H4 (cell line): ENCODE results near the gene GRIA1. TPM values are rescaled to one million over a fixed set of nuclear protein-coding genes. Genes with fewer than 3 reads are reported as not detected.

ENCODE experiments used
- DNase-seq: peaks from one replicate; pipeline ENCODE4 v3.0.0-alpha.2; 2015; ENCODE audit warnings: low spot score
- total RNA-seq: library from RNA; depleted of rRNA; stranded (reverse); fragments of >200 nt; shearing (Covaris generic); gene quantifications from 2 replicates; pipeline ENCODE4 v1.2.3, GENCODE V29; 2014

Gene GRIA1
- total RNA-seq, 1 experiment from 2014 or later, result not detected

DNA sequence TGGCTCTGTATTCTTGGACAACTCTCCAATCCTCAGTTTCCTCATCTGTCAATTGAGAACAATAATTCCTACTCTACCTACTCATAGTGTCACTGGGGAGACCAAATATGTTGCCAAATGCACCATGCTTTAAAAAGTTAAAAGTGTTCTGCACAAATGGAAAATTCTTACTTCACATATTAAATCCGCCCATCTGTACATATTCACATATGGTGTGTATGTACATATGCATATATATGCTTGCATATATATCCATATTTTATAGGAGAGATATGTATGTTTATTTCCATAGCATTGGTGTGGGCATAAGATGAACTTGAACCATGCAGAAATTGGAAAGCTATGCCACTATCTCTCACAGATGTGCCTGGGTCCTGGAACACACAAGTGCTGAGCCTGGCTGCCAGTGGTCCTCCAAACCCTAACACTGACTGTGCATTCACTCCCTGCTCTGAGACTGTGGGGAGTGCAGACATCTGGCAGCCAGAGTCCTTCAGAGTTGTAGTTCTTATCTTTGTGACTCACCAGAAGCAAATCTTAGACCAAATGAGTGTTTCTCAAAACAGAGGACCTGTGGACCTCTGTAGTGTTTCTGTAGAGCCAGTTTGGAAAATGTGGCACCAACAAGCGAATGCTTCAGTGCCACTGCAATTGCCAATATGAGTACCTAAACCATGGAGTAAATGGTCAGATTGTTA, 168.7 kb downstream of the GRIA1 start:
- DNase-seq, result no peak

DNA sequence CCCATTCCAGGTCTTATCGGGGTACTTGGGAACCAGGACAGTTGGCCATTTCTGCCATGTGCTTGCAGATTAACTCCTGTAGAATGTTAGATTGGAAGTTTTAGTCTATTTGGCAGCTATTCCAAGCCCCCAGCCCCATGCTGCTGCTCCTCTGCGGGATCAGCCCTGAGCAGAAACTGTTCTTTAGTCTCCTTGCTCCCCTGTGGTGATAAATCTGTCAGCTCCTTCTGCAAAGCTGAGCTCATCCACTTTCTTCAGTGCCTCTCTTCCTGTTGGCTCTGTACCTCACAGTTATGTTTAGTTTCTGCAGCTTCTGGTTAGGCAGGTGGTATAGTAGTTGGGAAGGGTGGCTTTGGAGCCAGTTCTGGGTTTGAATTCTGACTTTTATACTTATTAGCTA, 170.4 kb downstream of the GRIA1 start:
- no peak for DNase-seq

DNA sequence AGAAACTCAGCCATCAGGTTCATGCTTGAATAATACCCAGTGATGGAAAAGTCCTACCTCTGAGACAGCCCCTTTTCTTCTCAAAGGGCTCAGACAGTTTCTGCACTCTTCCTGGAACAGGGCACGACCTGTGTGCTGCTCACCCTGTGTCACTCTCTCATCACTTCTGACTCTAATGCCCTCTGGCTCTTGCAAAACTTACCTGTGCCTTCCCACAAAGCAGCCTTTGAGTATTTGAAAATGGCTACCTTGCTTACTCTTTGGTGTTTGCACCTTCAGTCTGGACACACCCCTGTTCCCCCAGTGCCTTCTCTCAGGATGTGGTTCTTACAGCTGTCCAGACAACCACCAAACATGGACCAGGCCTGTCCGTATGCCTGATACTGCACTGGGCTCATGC, 171.4 kb downstream of the GRIA1 start:
- no peak for DNase-seq

DNA sequence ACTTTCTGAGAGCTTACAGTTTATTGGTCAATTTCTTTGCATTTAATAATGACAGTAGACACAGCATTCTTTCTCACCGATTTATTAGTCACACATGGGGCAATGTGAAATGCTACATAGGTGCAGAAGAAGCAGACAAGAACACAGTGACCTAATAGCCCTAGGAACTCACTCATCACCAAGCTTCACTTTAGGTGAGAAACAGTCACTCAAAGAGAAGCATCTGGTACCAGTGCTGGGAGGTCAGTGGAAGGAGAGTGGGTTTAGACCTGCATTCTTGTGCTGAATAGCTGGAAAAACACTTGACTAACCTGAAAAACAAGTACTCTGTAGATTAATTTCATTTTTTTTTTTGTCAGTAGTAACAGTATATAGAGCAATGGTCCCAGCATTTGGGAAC, 179.6 kb downstream of the GRIA1 start:
- DNase-seq, result no peak

DNA sequence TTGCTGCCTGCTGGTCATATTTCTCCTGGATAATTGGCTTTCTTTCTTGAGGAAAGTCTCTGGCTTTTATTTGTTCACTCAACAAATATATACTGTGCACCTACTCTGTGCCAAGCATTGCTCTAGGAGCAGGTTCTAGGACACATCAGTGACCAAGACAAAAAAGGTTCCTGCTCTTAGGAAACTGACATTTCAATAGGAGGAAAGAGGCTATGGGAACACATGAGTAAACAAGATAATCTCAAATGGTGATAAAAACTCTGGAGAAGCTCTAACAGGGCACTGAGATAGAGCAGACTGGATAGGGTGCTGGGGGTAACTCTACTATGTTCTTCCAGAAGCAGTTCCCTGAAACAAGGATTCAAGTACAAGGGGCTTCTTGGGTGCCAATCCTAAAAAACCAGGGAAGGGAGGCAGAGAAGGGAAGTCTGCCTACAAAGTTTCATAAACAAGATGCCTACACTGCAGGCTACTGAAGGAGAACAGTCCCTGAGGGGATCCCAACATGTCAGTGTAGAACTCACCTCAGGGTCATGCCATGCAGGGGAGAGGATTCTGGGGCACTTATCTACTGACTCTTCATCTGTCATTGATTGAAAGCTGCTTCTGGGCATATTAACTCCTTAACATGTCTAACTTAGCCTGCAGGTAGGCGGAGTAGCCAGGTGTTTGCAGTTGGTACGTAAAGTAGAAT, 181.3 kb downstream of the GRIA1 start:
- DNase-seq, result no peak

DNA sequence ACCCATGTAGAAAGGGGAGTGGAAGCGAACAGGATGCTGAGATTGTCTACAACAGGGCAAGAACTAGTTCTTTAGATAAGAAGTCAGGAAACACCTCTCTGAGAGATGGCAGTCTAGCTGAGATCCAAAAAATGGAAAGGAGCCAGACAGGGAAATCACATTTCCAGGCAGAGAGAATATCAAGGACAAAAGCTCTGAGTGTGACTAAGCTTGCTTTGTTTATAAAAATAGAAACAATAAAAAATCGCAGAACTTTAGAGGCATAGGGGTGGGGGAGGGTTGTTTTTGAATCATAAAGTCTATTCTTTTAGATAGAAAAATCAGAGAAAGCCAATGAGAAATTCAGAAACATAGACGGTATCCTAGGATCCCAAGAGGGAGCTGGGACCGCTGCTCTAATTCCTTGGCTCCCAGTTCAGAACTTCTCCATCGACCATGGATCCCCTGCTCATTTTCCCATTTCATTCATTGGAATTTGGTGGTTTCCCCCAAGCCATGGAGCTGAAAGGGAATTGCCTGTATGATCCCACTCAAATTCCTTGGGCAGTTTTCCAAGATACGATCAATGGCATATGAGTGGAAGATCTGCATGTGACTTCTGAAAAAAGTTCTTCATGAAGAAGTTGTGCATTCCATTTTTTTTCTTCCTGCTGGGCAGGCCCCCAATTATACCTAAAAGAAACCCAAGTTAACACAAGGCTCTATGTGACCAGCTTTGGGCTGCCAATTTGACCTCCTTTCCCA, 182.0 kb downstream of the GRIA1 start:
- no peak for DNase-seq

DNA sequence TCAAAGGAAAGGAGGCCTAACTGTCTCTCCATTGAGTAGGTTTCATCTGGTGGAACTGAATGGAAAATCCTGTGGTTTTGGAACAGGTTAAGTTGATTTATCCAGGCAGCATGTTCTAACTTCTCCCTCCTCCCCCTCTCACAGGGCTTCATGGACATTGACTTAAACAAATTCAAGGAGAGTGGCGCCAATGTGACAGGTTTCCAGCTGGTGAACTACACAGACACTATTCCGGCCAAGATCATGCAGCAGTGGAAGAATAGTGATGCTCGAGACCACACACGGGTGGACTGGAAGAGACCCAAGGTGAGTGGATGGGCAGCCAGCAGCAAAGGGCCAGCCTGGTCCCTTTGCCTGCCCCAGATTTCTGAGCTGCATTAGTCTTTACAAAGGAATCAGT, 183.9 kb downstream of the GRIA1 start:
- no peak for DNase-seq

DNA sequence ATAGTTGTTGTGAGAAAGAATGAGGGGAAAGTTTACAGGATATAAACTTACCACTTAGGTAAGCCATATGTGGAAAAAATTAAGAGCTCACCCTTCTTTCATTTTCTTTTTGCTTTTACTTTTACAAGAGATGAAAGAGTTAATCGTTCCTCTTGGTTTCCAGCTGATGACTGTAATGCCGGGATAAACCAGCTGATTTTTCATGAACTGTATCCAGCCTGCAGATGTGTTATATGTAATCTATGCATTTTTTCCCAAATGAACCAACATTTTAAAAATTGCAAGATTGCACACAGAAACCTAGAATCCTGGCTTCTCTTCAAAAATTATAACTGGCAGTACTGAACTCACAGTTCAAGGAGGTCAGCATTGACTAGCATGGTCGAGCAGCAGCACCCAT, 185.9 kb downstream of the GRIA1 start:
- DNase-seq, result no peak

DNA sequence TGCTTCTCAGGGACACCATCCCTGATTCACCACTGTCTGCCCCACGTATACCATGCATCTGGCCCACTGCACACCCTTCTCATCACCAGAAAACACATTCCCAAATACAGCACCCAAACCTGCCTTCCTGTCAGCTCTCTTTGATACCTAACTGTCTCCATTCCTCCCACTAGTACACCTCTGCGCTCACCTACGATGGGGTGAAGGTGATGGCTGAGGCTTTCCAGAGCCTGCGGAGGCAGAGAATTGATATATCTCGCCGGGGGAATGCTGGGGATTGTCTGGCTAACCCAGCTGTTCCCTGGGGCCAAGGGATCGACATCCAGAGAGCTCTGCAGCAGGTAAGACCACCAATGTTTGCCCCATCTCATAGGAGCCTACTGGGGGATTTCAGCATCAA, 186.4 kb downstream of the GRIA1 start:
- DNase-seq, result no peak

DNA sequence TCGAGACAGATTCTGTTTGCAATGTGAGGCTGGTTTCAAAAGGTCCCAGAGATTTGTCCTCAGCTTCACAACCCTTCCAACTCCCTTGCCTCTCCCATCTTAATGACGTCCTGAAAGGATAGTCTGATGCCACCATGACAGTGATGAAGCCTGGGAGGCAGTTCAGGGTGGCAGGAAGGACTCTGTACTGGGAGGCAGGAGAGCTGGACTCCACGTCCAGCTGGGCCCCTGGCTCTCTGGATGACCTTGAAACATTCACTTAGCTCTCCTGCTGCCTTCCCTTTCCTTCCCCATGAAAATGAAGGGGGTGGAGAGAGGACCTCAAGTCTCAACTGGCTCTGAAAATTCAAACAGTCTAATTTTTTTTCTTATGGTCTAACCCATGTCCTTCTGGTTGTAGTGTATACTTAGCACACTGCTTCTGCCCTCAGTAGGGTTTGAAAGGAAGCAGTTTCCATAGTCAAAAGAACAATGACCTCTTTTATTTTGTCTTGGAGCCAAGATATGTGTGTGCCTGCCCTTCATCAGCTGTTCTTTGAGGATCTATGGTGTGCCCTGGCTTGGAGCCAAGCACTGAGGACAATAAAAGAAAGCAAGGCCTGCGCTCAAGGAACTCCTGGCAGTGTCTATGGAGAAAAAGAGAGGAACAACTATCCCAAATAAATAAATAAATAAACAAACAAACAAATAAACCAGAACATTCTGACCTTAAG, 188.3 kb downstream of the GRIA1 start:
- DNase-seq, result no peak

DNA sequence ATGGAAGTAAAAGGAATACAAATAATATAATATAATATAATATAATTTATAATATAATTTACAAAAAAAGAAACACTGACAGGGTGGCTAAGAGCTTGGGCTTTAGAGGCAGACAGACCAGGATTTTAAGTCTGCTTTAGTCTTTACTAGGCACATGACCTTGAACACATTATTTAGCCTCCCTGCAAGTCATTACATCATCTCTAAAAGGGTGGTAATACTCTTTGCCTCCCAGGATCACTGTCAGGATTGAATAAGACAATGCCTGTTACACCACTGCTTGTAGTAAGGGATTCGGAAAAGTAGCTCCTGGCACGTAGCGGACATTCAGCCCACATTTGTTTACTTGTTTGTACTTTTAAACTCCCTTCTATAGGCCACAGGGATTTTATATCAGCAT, 199.8 kb downstream of the GRIA1 start:
- no peak for DNase-seq

DNA sequence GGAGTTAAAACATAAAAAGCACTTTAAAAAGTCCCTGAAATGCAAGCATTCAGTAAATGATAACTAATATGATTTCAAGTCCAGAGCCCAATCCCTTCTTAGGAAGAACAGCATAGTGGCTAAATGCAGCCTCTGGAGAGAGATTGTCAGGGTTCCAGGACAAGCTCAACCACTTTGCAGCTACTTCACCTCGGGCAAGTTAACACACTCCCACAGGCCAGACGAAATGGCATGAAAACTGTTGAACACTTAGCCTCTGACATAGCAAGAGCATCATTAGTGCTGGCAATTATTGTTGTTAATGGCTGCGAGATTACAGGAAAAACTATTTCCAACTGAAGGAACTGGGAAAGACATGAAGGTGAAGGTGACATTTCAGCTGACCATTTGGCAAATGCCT, 205.8 kb downstream of the GRIA1 start:
- DNase-seq, result no peak

DNA sequence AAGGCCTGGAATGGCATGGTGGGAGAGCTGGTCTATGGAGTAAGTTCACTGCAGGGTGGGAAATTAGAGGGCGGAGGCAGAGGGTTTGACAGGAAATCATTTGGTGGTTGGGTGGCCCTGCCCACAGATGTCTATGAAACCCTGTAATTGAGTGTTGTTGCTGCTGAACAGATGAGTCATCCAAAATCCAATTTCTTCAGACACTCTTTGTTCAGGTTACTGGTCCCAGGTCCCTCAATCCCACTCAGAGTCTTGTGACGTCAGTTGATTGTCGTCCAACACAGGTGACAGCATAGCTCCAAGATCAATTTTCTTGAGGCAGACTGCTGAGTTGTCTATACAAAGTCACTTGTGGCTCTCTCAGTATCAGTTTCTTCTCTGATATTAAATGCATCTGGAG, 208.6 kb downstream of the GRIA1 start:
- no peak for DNase-seq

DNA sequence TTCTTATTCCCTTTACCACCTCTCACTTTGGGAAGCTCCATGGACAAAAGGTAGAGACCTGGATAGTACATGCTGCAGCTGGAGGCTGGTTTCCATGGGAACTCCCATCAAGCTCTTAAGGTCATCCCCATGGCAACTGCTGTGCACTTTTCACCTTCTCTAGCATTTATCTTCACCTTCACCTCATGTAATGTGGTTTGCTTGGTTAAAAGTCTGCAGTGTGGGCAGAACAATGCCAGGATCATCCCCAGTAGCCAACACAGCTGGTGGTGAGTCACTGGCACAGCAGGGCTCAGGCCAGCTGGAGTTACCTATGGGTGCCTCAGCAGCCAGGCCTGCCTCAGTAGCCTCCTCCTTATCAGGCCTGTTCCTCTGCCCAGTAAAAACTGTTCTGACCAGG, 210.5 kb downstream of the GRIA1 start:
- no peak for DNase-seq

DNA sequence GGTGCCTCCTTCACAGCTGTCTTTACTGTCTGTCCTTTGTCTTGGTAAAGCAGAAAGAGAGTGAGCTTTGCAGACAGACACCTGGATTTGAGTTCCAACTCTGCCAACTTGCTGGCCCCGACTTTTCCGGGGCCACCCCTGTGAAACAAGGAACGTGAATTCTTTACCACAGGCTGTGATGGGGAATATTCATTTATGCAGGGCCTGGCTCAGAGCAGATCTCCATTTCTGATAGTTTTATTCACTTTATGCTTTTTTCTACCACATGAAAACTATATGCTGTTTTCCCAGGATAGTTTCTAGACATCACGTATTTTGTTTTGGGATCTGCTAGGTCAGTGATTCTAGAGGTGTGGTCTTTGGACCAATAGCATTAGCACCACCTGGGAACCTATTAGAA, 211.8 kb downstream of the GRIA1 start:
- no peak for DNase-seq

DNA sequence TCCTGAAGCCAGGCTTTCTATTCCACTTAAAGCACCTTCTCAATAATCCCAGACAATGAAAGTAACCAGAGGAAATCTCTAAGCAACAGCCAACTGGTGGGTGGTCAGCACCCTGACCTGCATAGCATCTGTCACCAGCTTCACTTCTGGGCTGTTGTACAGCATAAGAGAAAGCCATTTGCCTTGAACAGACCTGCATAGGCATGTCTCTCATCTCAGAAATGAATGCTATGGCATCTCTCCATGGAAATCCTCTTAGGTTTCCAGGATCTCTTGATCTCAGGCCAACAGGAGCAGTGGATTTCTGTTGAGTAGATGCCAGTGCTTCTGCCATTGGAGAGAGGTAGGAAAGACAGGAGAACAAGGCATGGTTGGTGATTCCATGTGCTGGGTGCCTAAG, 213.6 kb downstream of the GRIA1 start:
- DNase-seq, result no peak

DNA sequence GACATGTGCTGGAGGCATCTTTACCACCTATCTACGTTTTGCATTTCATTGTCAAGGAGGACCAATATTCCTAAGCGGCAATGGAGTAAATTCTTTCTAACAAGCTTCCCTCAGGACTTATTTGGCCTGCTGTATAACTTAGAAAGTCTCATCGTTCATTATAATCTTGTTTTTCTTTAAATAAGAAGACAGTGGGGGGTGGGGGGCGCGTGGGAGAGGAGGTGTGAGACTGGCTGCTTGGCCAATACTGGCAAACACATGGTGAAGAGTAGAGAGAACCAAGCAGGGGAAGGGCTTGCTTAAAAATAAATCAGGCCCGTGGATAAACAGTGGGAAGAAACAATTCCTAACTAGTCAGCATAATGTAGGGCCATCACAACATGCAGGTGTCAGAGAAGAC, 217.2 kb downstream of the GRIA1 start:
- DNase-seq, result no peak

DNA sequence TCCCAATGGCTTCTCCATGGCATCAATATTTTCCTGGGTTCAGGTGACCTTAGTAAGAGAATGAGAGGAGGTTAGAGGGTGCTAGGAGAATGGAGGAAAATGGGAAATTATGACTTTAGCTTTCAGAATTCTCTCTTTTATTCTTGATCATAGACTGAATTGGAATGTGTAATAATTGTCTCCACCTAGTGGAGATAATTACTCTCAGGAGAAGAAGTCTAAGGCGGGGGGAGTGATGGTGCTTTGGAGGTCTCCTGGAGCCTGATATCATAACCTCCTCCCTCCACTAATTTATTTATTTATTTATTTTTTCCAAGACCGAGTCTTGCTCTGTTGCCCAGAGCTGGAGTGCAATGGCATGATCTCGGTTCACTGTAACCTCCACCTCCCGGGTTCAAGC, 221.3 kb downstream of the GRIA1 start:
- DNase-seq, result no peak

DNA sequence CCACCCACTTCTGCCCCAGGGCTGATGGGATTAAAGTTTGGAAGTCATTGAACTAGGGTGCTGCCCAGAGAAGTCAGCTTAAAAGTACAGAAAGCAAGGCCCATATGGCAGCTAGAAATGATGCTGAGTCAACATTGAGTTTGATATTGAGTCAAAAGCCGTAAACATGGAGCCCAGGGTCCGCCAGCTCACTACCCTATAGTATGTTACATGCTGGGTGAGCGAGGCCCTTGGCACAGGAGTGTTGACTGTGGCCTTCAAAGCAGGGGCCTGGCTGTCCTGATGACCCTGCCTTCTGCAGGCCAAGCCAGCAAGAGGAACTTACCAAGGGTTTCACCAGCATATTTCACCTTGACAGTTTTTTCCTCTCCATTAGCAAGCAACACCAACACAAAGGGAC, 222.5 kb downstream of the GRIA1 start:
- DNase-seq, result no peak

DNA sequence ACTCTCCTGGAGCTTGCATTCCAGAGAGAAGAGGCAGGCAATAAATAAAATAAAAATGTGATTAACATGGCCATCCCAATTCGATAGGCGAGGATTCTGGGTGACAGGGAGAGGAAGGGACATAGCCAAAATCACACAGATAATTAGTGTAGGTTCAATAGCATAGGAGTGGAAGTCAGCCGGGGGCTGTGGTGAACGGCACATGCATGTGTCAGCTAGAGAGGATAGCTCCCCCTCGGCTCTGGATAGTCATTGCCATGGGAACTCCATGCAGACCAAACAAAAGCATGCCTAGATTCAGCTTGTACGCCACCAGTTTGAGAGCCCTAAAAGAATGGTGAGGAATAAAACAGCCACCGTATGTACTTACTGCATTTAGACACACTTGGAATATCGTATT, 223.5 kb downstream of the GRIA1 start:
- DNase-seq, result no peak

DNA sequence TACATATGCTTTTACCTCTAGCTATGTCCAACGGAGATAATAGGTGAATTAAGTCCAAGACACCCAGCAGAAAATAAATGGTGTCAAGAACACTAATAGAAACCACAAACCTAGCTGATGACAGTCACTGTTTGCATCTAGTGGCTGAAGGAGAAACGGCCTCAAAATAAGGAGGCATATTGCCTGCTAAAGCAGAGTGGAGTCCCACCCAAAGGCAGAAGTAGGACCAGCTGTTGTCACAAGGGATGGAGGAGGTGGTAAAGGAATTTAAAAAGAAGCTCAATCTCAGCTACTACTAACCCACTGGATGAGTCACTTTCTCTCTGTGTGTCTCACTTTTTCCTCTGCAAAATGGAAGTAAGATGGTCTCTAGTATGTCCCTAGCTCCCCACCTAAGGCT, 224.3 kb downstream of the GRIA1 start:
- no peak for DNase-seq

DNA sequence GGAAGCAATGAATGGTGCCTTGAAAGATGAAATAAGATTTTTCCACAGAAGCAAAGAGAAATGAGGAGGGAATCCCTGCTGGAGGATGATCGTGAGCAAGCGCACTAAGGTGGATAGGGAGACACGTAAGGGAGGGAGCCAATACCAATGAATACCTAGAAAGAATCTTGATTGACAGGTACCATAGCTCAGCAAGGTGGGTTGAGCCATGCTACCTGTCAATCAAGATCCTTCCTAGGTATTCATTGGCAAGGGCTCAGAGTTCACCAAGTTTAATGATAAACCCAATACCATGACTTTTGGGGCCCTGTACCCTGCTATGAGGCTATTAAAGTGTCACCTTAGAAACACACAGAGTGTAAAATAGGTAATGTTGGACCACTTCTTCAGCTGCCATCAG, 226.8 kb downstream of the GRIA1 start:
- DNase-seq, result no peak

DNA sequence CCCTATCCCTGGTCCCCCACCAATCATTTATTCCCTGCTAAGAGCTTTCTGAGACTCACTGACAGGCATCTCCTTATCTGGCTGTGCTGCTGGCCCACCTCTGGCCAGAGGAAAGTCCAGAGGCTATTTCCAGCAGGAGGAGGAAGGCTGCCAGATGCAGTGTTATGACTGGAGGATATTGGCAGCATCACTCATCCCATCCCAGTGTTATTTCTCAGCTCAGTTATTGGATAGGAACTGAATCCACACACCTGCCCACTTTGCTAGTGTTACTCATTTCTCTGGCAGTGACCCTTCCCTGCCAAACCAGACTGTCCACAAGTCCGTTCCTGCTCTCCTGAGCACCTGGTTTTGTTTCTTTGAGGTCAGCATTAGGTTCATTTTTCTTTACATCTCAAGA, 228.2 kb downstream of the GRIA1 start:
- DNase-seq, result no peak
